IMR-90 (cell line): Measurements from ENCODE around the gene PRKCE. TPM values are rescaled to one million over a fixed set of nuclear protein-coding genes. Genes with fewer than 3 reads are reported as not detected.

Experiments used
- ATAC-seq: fragments of 200-7000 bp; cut with Tn5 transposase; 2 replicates; pipeline ENCODE4 v1.9.1; 2020; ENCODE audit warnings: low read depth, mild to moderate bottlenecking, moderate library complexity
- BruUV-seq: library from RNA; stranded (reverse); fragments of 400-500 nt; replicated peaks from 2 replicates; lab custom pipeline; 2021; lab: Mats Ljungman, UMichigan
- CTCF ChIA-PET: fragments of 300-600 bp; formaldehyde crosslinking; extraction: SDS; loops from one replicate; lab custom pipeline; 2021; ENCODE audit warnings: antibody characterized with exemption; lab: Yijun Ruan, JAX
- POLR2A ChIA-PET: fragments of 300-600 bp; sonication (Branson Sonifier 250); formaldehyde crosslinking; loops from one replicate; lab custom pipeline; 2022; ENCODE audit warnings: antibody characterized with exemption; ENCODE audit not compliant: unreplicated experiment; lab: Charles Lee
- DNase-seq: peaks from one replicate; pipeline ENCODE4 v3.0.0; 2013
- H2AFZ ChIP-seq: replicated peaks from 2 replicates; pipeline ENCODE3; 2013; ENCODE audit warnings: low read length, mild to moderate bottlenecking; ENCODE audit not compliant: poor library complexity
- H2AK5ac ChIP-seq: 2 replicates; pipeline ENCODE4 v1.6.1; 2013; ENCODE audit warnings: low read depth, low read length, inconsistent platforms
- H2AK9ac ChIP-seq: replicated peaks from 2 replicates; pipeline ENCODE3; 2013; ENCODE audit warnings: mild to moderate bottlenecking, low read depth, low read length, moderate library complexity; ENCODE audit not compliant: poor library complexity
- H2BK120ac ChIP-seq: 2 replicates; pipeline ENCODE4 v1.6.1; 2013; ENCODE audit warnings: low read depth, low read length, inconsistent platforms
- H2BK15ac ChIP-seq: 3 replicates; pipeline ENCODE4 v1.6.1; 2013; ENCODE audit warnings: low read depth, low read length, inconsistent platforms
- H2BK20ac ChIP-seq: 2 replicates; pipeline ENCODE4 v1.6.1; 2013; ENCODE audit warnings: low read depth, mild to moderate bottlenecking, inconsistent platforms, low read length, moderate library complexity
- H2BK5ac ChIP-seq: 2 replicates; pipeline ENCODE4 v1.6.1; 2013; ENCODE audit warnings: mild to moderate bottlenecking, low read depth, low read length, inconsistent platforms; ENCODE audit not compliant: poor library complexity, severe bottlenecking
- H3K14ac ChIP-seq: replicated peaks from 2 replicates; pipeline ENCODE4 v1.6.1; 2013; ENCODE audit warnings: low read depth, low read length, inconsistent platforms
- H3K18ac ChIP-seq: 2 replicates; pipeline ENCODE4 v1.6.1; 2013; ENCODE audit warnings: low read depth, low read length, control low read depth
- H3K23ac ChIP-seq: 2 replicates; pipeline ENCODE4 v1.6.1; 2013; ENCODE audit warnings: low read depth, low read length, inconsistent platforms
- H3K27ac ChIP-seq: 2 replicates; pipeline ENCODE4 v1.5.1; 2013; ENCODE audit warnings: mild to moderate bottlenecking, control low read depth, low read length; ENCODE audit not compliant: insufficient read depth
- H3K27me3 ChIP-seq: 2 replicates; pipeline ENCODE4 v1.6.1; 2013; ENCODE audit warnings: low read length; ENCODE audit not compliant: control insufficient read depth, insufficient read depth
- H3K36me3 ChIP-seq: 2 replicates; pipeline ENCODE4 v1.6.1; 2013; ENCODE audit warnings: low read length, mixed read lengths; ENCODE audit not compliant: control insufficient read depth, insufficient read depth
- H3K4ac ChIP-seq: 2 replicates; pipeline ENCODE4 v1.6.1; 2013; ENCODE audit warnings: low read depth, low read length, inconsistent platforms
- H3K4me1 ChIP-seq: 2 replicates; pipeline ENCODE4 v1.6.1; 2013; ENCODE audit warnings: low read length, mixed read lengths; ENCODE audit not compliant: control insufficient read depth, insufficient read depth
- H3K4me2 ChIP-seq: 2 replicates; pipeline ENCODE4 v1.6.1; 2013; ENCODE audit warnings: low read depth, mild to moderate bottlenecking, control low read depth, low read length, moderate library complexity
- H3K4me3 ChIP-seq: 2 replicates; pipeline ENCODE4 v1.5.1; 2013; ENCODE audit warnings: low read depth, mild to moderate bottlenecking, control low read depth, low read length, moderate library complexity; ENCODE audit not compliant: insufficient read depth
- H3K56ac ChIP-seq: 2 replicates; pipeline ENCODE4 v1.6.1; 2013; ENCODE audit warnings: low read length, inconsistent platforms; ENCODE audit not compliant: insufficient read depth; ENCODE audit errors: extremely low read depth
- H3K79me1 ChIP-seq, 2 experiments: 2 replicates each; pipeline ENCODE4 v1.6.1; 2013; ENCODE audit warnings: low read length in 2 of 2, inconsistent platforms in 1 of 2, low read depth in 1 of 2
- H3K9ac ChIP-seq: 2 replicates; pipeline ENCODE4 v1.6.1; 2013; ENCODE audit warnings: low read depth, low read length, control low read depth
- H3K9me1 ChIP-seq: 2 replicates; pipeline ENCODE4 v1.6.1; 2013; ENCODE audit warnings: low read length, inconsistent platforms; ENCODE audit not compliant: insufficient read depth
- H3K9me3 ChIP-seq: 2 replicates; pipeline ENCODE4 v1.6.1; 2013; ENCODE audit warnings: low read length; ENCODE audit not compliant: control insufficient read depth, insufficient read depth
- H4K20me1 ChIP-seq: 2 replicates; pipeline ENCODE4 v1.6.1; 2013; ENCODE audit warnings: low read length, inconsistent platforms; ENCODE audit not compliant: insufficient read depth
- H4K5ac ChIP-seq: 2 replicates; pipeline ENCODE4 v1.6.1; 2013; ENCODE audit warnings: mild to moderate bottlenecking, low read depth, low read length, control low read depth
- H4K8ac ChIP-seq, 2 experiments: 2 replicates each; pipeline ENCODE4 v1.6.1; 2013; ENCODE audit warnings: low read depth in 2 of 2, low read length in 2 of 2, control low read depth in 1 of 2, inconsistent platforms in 1 of 2
- H4K91ac ChIP-seq: 2 replicates; pipeline ENCODE4 v1.6.1; 2013; ENCODE audit warnings: low read depth, low read length, inconsistent platforms; ENCODE audit not compliant: insufficient read depth
- RFX5 ChIP-seq: IDR thresholded peaks from 2 replicates; pipeline ENCODE4 v1.8.0; 2012; ENCODE audit warnings: low read depth, mild to moderate bottlenecking, low read length, moderate library complexity
- WGBS, 2 experiments: methylation state at CpG; one replicate each; pipeline versions ENCODE4 v1.1.5 to v1.1.7; 2013; ENCODE audit warnings: missing lambda C conversion rate in 2 of 2; ENCODE audit not compliant: insufficient read length in 1 of 2; ENCODE audit errors: extremely low coverage in 2 of 2; 5-methylcytosine and 5-hydroxymethylcytosine counted together
- dilution Hi-C: fragments of 300-500 bp; cut with HindIII; formaldehyde crosslinking; loops from one replicate; pipeline ENCODE4 v1.14.3; 2018; ENCODE audit warnings: low sequenced_read_pairs; ENCODE audit not compliant: unreplicated experiment
- in situ Hi-C: fragments of 300-500 bp; cut with MboI; formaldehyde crosslinking; loops from 3 replicates; pipeline ENCODE4 v1.14.3; 2019; ENCODE audit warnings: low sequenced_read_pairs, inconsistent platforms, mixed read lengths
- intact Hi-C: fragments of 100-400 bp; cut with micrococcal nuclease; formaldehyde crosslinking; loops from 2 replicates; pipeline ENCODE4 v1.10.0; 2022
- polyA plus RNA-seq, 3 experiments: library from polyadenylated mRNA; depleted of rRNA; stranded (reverse); fragments of >200 nt; gene quantifications; 2 replicates each; pipeline ENCODE4 v1.2.3, GENCODE V29; 2012; ENCODE audit warnings: low replicate concordance in 1 of 3
- total RNA-seq: library from RNA; depleted of rRNA; stranded (reverse); fragments of >200 nt; gene quantifications from 2 replicates; pipeline ENCODE4 v1.2.3, GENCODE V29; 2012

PRKCE gene
- total and polyA plus RNA-seq, 2 of the 4 experiments (the other 2 are of a cell fraction) = 8.1 to 32.4 TPM

GRCh38 chr2:46096260-46096659, 444.8 kb downstream of the PRKCE start:
- Histone ChIP-seq H3K4me1 (peaks cover 12% of the 10 kb centered on the region), H3K9me3 (0 out of 2 replicates have a peak, but pooled peaks cover 3% of the 10 kb centered on the region), H3K27me3 (no peaks in the 10 kb centered on the region), H3K9ac (no peak overlapping the region), H2AFZ (no peak overlapping the region), H3K4me2 (no peak overlapping the region), H4K8ac (peak overlapping the region; percentile 2 to 91; a peak in 2 of 4 replicates), H3K9me1 (peaks cover 15% of the 10 kb centered on the region), H4K20me1 (no peaks in the 10 kb centered on the region), H3K4ac (peak overlapping the region; percentile 74; the same call in 1 of the 2 replicates), H3K14ac (0 out of 2 replicates have a peak overlapping the region, but pooled peaks have one; percentile 28), H3K18ac (peak overlapping the region; percentile 5; the same call in 1 of the 2 replicates), H3K4me3 (no peak overlapping the region), H3K27ac (no peak overlapping the region), H3K79me1 (peaks cover 4 to 28% of the 10 kb centered on the region in 2 experiments), H2BK5ac (peak overlapping the region; percentile 80), H4K91ac (peak overlapping the region; percentile 76; the same call in 1 of the 2 replicates), H4K5ac (peak overlapping the region; percentile 10; the same call in 1 of the 2 replicates), H2BK20ac (peak overlapping the region; percentile 78), H3K36me3 (peaks cover 3% of the 10 kb centered on the region; the same call in 1 of the 2 replicates), H2AK5ac (peak overlapping the region; percentile 85; the same call in 1 of the 2 replicates), H2BK120ac (peak overlapping the region; percentile 78), H3K23ac (0 out of 2 replicates have a peak overlapping the region, but pooled peaks have one; percentile 7), H2AK9ac (no peak overlapping the region), H3K56ac (no peak overlapping the region), H2BK15ac (peak overlapping the region; percentile 80; the same call in 1 of the 3 replicates)
- intact Hi-C loops (loop anchor here (2.0 to 5.0 kb wide), 2 partner anchors 13 to 81 kb away; no protein-coding TSS in a partner anchor), dilution Hi-C loops (no loop called here), in situ Hi-C loops (no loop called here)
- no peak for TF ChIP-seq RFX5
- ChIA-PET POLR2A (no interaction called here), CTCF (no interaction called here)
- no CpG with 5 or more reads among the region's 1 CpG for WGBS, 2 experiments
- ATAC-seq = no peak
- DNase-seq = peak; percentile 41
- BruUV-seq = no TSS peak
